Thyroid gland (tissue), 4 donors: Measurements from ENCODE around the gene NR2F1-AS1.

ENCODE experiments used
- CTCF ChIP-seq, 6 experiments: fragments of 200-600 bp in 3 of 6; fragments of 450-650 bp in 3 of 6; sonication (generic) in 3 of 6; IDR thresholded peaks; one replicate each; pipeline ENCODE4 v1.5.1; 2016 to 2019; ENCODE audit warnings: antibody characterized with exemption in 6 of 6, mild to moderate bottlenecking in 2 of 6, inconsistent platforms in 1 of 6, moderate library complexity in 1 of 6
- POLR2A ChIP-seq, 2 donors: fragments of 450-650 bp; IDR thresholded peaks; one replicate each; pipeline ENCODE4 v1.6.1; 2017; ENCODE audit warnings: antibody characterized with exemption in 2 of 2, mild to moderate bottlenecking in 2 of 2, moderate library complexity in 1 of 2

GRCh38 chr5:93382188-93382825 lies 198.7 kb downstream of the NR2F1-AS1 start:
- TF ChIP-seq CTCF (IDR thresholded peaks at IDR 0.05) (no peak), POLR2A (IDR thresholded peaks at IDR 0.05) (no peak)
